Large intestine (tissue), 1 donor: Measurements from ENCODE around the gene JUN. TPM values are rescaled to one million over a fixed set of nuclear protein-coding genes. Genes with fewer than 3 reads are reported as not detected.

Source experiments
- polyA plus RNA-seq: library from polyadenylated mRNA; unstranded; fragments of 120-200 nt; gene quantifications from one replicate; pipeline ENCODE4 v1.2.1, GENCODE V29; 2013

The JUN gene
- polyA plus RNA-seq, 1 donor, result 385 TPM

Other genes with a start within 250 kb of the JUN start
- gene OMA1, start 237.3 kb downstream of the JUN start, polyA plus RNA-seq, result 33.7 TPM
- 2.6 TPM for gene TACSTD2, start 206.8 kb downstream of the JUN start, polyA plus RNA-seq
- 43.8 TPM for gene MYSM1, start 84.0 kb downstream of the JUN start, polyA plus RNA-seq